ENCODE data around the gene ESRRA.

- TF ChIP-seq CTCF (conservative IDR thresholded peaks at IDR 0.05) (peak; percentile 39; the same call in 1 of the 2 replicates), EZH2 (IDR thresholded peaks at IDR 0.05; ENCODE audit: low read depth) (no peak)
Observed at GRCh38 chr11:64317961-64318765, 12.8 kb downstream of the ESRRA start, which contains the start of gene PRDX5.
